GM18870 (cell line): ENCODE measurements around the gene PLEKHN1.

Source experiments
- ATAC-seq: cut with Tn5 transposase; IDR thresholded peaks from one replicate; pipeline ENCODE4 v1.9.1; 2021; ENCODE audit warnings: moderate library complexity; ENCODE audit not compliant: unreplicated experiment

The PLEKHN1 gene

GRCh38 chr1:966135-966703 lies at the start of gene PLEKHN1:
Gene PLEKHN1 (plus strand): TSS chr1:966482. CDS start chr1:966532, 50 bp downstream.
- no peak for ATAC-seq

- ATAC-seq = no peak
Measured at GRCh38 chr1:917076-917459, 49.2 kb upstream of the PLEKHN1 start.

- ATAC-seq = no peak
Measured at GRCh38 chr1:917466-918091, 48.7 kb upstream of the PLEKHN1 start.

- ATAC-seq = no peak
Measured at GRCh38 chr1:918353-918752, 47.9 kb upstream of the PLEKHN1 start.

- no peak for ATAC-seq
Measured at GRCh38 chr1:918843-919242, 47.4 kb upstream of the PLEKHN1 start.

- no peak for ATAC-seq
Measured at GRCh38 chr1:919271-919872, 46.9 kb upstream of the PLEKHN1 start.

- no peak for ATAC-seq
Measured at GRCh38 chr1:920010-920409, 46.3 kb upstream of the PLEKHN1 start.

GRCh38 chr1:920521-920920 lies 45.8 kb upstream of the PLEKHN1 start:
- no peak for ATAC-seq

- no peak for ATAC-seq
Measured at GRCh38 chr1:921011-921837, 45.1 kb upstream of the PLEKHN1 start.

GRCh38 chr1:923131-923990 lies 42.9 kb upstream of the PLEKHN1 start, which contains the start of gene SAMD11:
Gene SAMD11 (plus strand): TSS chr1:923923. CDS start chr1:924432, 509 bp downstream.
- ATAC-seq = no peak

GRCh38 chr1:923991-924655 lies 42.2 kb upstream of the PLEKHN1 start:
- no peak for ATAC-seq

- no peak for ATAC-seq
Measured at GRCh38 chr1:924656-925560, 41.4 kb upstream of the PLEKHN1 start.

- no peak for ATAC-seq
Measured at GRCh38 chr1:925561-926421, 40.5 kb upstream of the PLEKHN1 start.

- ATAC-seq = no peak
Measured at GRCh38 chr1:927234-927633, 39.0 kb upstream of the PLEKHN1 start.

GRCh38 chr1:927748-928147 lies 38.5 kb upstream of the PLEKHN1 start:
- ATAC-seq = no peak

GRCh38 chr1:928825-929661 lies 37.2 kb upstream of the PLEKHN1 start:
- no peak for ATAC-seq
